Measurements from ENCODE around the gene CEPT1.

DNA sequence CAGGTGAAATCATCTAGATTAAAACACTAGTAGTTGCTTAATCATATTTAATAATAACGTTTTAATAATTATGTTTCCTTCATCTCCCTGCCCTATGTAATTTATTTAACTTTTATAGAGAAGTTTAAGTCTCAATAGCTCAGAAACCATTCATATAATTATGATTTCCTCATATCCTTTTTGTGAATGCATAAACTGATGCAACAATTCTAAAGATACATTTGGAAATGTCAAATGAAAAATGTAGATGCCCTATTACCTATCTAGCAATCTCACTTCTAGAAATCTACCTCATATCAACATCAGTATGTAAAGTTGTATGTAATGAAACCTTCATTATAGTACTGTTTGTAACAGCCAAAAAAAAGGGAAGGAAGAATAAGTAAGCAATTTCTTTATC is 10.6 kb upstream of the CEPT1 start:
- TF ChIP-seq, protein P1, sequence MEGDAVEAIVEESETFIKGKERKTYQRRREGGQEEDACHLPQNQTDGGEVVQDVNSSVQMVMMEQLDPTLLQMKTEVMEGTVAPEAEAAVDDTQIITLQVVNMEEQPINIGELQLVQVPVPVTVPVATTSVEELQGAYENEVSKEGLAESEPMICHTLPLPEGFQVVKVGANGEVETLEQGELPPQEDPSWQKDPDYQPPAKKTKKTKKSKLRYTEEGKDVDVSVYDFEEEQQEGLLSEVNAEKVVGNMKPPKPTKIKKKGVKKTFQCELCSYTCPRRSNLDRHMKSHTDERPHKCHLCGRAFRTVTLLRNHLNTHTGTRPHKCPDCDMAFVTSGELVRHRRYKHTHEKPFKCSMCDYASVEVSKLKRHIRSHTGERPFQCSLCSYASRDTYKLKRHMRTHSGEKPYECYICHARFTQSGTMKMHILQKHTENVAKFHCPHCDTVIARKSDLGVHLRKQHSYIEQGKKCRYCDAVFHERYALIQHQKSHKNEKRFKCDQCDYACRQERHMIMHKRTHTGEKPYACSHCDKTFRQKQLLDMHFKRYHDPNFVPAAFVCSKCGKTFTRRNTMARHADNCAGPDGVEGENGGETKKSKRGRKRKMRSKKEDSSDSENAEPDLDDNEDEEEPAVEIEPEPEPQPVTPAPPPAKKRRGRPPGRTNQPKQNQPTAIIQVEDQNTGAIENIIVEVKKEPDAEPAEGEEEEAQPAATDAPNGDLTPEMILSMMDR (IDR thresholded peaks at IDR 0.05; ENCODE audit: insufficient read depth, low read length, poor library complexity, severe bottlenecking), result no peak
- TF ChIP-seq EZH2phosphoT487 (conservative IDR thresholded peaks at IDR 0.05; ENCODE audit: low read length), result no peak
